GM19467 (cell line): Measurements from ENCODE around the gene BICD1.
A peak's percentile ranks its signal among the peaks of the same experiment; 100 is the strongest.

Experiments
- ATAC-seq: cut with Tn5 transposase; IDR thresholded peaks from one replicate; pipeline ENCODE4 v1.9.1; 2021; ENCODE audit warnings: mild to moderate bottlenecking, moderate library complexity; ENCODE audit not compliant: unreplicated experiment

BICD1 gene

GRCh38 chr12:32100888-32101287 lies 5.8 kb upstream of the BICD1 start:
- no peak for ATAC-seq

GRCh38 chr12:32102234-32102633 lies 4.4 kb upstream of the BICD1 start:
- no peak for ATAC-seq

DNA sequence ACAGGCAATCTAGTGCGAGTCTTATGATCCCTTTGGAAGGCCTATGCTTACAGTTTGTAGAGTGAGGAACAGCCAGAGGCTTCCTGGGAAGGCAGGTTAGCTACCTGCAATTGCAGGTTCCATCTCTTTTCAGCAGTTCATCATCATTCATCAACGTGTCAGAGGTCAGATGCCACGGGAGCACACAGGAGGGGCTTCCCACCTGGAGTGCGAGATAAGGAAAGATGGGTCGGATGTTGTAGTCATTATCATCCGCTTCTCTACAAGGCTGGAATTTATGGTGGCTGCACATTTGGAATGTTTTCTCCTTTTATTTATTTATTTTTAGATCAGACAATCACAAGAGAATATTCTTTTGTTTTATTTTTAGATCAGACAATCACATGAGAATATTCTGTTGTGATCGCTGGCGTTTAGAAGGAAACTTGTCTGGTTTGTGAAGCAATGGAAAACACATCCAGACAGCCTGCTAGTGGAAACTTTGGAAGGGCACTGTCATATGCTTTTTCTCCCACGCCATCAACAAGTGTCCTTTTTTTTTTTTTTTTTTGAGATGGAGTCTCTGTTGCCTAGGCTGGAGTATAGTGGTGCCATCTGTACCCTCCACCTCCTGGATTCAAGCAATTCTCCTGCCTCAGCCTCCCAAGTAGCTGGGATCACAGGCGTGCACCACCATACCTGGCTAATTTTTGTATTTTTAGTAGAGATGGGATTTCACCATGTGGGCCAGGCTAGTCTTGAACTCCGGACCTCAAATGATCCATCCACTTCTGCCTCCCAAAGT lies 1.9 kb upstream of the BICD1 start:
- ATAC-seq = no peak

- ATAC-seq = no peak
These were observed 596 bp upstream of the BICD1 start for GRCh38 chr12:32105986-32106516.

DNA sequence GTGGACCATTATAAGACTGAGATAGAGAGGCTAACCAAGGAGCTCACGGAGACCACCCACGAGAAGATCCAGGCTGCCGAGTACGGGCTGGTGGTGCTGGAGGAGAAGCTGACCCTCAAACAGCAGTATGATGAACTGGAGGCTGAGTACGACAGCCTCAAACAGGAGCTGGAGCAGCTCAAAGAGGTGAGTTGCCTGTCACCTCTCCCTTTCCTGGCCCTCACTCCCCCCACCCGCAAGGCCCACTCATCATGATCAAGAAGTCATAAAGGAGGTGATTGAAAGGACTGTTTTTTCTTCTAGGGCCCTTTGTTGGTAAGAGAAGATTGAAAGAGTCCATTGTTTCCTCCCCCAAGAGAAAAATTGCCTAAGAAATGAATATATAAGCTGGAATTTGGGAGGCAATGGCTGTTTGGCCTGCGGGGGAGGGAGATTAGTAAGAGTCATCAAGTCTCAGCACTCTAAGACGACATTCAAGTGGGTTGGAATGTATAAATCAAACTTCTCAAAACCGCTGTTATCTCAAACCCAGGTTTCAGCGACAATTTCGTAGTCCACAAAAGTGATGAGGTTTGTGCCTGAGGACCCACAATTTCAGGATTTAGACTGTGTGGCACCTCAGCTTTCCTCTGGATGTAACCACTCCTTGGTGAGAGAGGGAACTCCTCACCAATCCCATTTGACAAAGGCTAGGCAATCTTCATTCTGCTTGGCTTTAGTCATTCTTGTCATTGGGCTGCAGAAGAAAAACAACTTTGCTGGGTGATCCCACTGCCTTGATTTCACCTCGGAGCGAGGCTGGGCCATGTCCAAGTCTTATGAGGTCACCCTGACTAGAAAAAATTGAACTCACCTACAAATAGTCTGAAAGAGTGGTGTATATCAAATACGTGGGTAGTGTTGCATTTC lies 966 bp downstream of the BICD1 start:
- ATAC-seq = peak; percentile 3

DNA sequence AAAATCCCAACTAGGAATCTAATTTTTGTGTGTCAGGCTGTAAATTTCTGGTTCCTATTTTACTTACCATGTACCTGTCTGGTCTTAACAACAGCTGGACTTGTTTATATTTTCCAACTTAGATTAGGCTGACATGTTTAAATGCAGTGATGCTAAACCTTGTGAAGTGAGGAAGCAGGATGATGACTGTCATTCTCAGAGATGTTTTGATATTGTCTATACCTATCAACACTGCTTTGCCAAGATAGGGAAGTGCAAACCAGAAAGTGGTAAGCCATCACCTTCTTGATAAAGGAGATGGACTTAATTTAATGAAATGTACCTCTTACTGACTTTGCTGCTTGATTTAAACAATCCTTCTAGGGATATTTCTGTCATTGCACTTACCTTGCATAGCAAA lies 2.1 kb downstream of the BICD1 start:
- ATAC-seq = no peak

DNA sequence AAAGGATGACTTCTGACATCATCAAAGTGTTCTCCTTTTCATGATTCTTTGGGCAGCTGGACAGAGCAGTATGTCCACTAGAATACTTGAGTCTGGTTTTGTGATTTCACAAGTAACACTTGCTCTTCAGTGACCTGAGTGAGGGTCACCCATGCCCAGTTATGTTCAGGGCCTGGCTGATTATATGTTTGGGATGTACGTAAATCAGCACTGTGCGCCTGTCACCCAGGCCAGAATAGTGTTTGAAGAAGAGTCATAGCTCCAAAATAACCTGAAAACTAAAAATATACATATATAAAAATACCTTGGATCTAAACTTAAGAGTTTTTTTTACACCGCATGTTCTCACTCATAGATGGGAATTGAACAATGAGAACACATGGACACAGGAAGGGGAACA lies 3.8 kb downstream of the BICD1 start:
- ATAC-seq = no peak

- no peak for ATAC-seq
These were observed 4.3 kb downstream of the BICD1 start for GRCh38 chr12:32110942-32111341.

DNA sequence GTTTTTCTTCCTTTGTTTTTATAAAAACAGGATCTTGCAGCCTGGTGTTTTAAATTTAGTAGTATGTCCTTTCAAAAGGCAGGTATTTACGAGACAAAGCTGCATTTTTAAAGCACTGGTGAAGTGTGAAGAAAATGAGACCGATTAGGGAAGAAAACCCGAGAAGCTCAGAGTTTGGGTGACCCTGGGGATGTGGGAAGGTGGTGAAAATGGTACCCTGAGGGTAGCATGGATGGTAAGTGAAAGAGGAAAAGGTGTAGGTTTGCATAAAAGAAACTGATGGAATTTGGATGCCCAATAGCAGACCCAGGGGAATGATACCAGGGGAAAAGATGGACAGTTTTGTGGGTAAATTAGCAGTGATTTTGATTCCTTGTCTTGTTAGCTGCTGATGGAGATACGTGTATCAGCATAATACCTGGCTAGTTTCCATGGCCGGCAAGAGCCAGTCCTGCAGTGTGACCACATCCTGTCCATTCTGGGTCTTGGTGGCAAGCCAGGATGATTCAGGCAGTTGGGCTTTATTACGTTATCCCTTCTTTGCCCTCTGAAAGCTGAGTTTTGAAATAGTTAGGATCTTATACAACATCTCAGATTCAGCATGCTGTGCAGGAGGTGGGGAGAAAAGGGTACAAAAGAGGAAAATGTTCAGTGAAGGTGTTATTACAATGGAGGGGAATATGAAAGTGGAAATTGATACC lies 8.9 kb downstream of the BICD1 start:
- no peak for ATAC-seq

DNA sequence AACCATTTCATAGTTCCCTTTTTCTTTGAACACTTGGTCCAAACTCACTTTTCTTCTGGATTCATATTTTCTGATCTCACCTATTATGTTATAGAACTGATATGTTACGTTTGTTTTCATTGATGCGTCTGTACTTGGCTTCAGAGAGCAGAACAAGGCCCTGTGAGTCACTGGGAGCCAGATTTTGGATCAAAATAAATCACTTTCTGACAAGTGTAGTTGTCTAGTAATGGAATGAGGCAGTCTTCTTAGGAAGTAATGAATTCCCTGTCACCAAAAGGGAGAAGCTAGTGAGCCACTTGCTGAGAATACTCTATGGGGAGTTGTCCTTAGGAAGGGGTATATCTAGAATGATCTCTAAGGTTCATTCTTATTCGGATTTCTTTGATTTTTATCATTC lies 10.2 kb downstream of the BICD1 start:
- no peak for ATAC-seq

- no peak for ATAC-seq
These were observed 10.7 kb downstream of the BICD1 start for GRCh38 chr12:32117316-32117715.

DNA sequence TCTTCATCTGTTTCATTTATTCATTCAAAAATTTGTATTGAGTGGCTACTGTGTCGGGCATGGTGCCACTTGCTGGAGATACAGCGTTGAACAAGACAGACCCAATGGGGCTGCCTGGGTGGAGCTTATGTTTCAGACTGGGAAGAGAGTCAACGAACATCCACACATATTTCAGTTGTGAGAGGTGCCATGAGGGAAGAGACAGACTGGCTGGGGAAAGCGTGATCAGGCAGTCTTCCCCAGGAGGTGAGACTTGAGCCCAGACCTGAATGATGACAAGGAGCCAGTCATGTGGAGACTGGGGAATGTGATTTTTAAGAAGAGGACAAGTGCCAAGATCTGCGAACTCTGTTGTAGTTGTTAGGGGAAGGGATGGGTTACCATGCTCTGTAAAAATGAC lies 12.2 kb downstream of the BICD1 start:
- ATAC-seq = no peak

DNA sequence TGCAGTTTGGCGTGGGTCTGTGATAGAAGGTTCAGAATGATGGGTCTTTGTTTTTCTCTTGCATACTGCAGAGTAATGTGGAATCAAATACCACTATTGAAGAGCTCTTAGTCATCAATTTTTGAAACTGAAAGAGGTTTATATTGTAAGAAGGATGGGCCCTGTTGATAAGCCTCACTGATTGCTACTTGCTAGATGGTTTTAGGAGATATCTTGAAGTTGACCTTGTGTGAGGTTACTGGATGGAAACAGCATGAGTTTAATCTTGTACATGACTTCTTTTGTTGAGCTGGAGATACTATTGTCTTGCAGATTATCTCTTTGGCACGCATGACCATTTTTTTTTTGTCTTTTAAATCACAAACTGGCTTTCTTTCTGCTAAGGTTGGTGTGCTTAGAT lies 13.8 kb downstream of the BICD1 start:
- ATAC-seq = peak; percentile 64

- ATAC-seq = no peak
These were observed 18.0 kb downstream of the BICD1 start for GRCh38 chr12:32124637-32125036.

GRCh38 chr12:32125455-32126084 lies 18.9 kb downstream of the BICD1 start:
- ATAC-seq = no peak

GRCh38 chr12:32126720-32127119 lies 20.1 kb downstream of the BICD1 start:
- ATAC-seq = no peak

DNA sequence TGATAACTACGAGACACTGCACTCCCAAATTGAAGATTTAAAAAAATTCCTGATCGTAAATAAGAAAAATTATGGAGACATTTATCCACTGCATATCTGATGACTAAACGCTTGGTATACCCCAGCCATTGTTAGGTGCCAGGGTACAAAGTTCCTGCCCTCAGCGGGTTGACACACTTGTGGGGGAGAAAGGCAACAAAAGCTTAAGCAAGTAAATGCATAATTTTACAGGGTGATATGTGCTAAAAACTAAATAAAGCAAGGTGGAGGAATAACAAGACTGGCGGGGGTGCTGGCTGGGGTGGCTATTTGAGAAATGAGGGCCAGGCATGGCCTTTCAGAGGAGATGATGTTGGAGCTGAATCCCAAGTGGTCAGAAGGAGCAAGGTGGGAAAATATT lies 25.0 kb downstream of the BICD1 start:
- no peak for ATAC-seq

- ATAC-seq = peak; percentile 52
These were observed 27.6 kb downstream of the BICD1 start for GRCh38 chr12:32134101-32134888.

DNA sequence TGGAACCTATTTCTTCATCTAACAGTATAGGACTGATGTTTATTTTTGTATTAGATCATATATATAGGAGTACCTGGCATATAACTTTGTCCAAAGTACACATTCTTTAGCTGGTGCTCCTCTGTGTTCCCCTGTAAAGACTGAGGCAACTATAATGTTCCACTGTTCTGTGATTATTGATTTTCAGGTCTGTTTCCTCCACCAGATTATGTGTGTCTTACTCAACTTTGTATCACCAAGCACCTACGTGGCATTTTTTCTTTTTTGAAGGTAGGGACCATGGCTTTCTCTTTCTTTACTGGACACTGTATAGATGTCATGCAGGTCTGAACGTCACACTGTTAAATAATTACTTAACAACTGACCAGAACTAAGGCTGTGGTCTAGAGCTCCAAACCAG lies 29.3 kb downstream of the BICD1 start:
- ATAC-seq = no peak

DNA sequence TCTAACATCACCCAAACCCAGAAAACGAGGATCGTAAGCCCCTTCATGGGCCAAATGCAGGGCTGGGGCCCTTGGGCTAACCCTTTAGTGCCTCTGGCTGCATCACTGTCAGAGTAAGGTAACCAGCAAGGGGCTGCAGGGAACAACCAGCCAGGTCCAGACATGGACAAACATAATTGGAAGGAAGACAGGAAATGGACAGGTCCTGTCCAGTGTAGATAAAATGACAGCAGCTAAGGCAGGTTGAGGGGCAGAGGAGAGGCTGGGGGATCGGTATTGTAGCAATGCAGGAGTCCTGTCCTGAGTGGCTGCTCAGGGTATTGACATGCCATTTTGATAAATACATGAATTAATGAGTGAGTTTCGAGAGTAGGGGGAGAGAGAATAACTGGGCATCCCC lies 29.8 kb downstream of the BICD1 start:
- no peak for ATAC-seq
